ENCODE measurements around the gene PBLD. TPM values are rescaled to one million over a fixed set of nuclear protein-coding genes. Genes with fewer than 3 reads are reported as not detected.

PBLD gene
- total RNA-seq, 1 experiment from 2014 or later, result 2.4 TPM

GRCh38 chr10:68290736-68291135, 42.0 kb downstream of the PBLD start:
- H3K27me3 Mint-ChIP-seq (ENCODE audit: low read depth), result no peaks in the 10 kb centered on the region; the same call in 1 of the 2 replicates
- ChIA-PET POLR2A (interaction anchor here (0.5 kb wide), 1 partner anchor 40 kb away, joined by 3 read pairs; no protein-coding TSS in a partner anchor), CTCF (no interaction called here)
- H3K4me3 Mint-ChIP-seq, result no peak overlapping the region
- DNase-seq (ENCODE audit: low spot score) (no peak), ATAC-seq (no peak)
- no peak for TF ChIP-seq AFF4 (CRISPR knock-in tag; IDR thresholded peaks at IDR 0.05; ENCODE audit: borderline replicate concordance)
- no peak for TF ChIP-seq CREB1 (CRISPR knock-in tag; IDR thresholded peaks at IDR 0.05)
- no peak for TF ChIP-seq SMAD3 (CRISPR knock-in tag; IDR thresholded peaks at IDR 0.05; ENCODE audit: borderline replicate concordance)
- no peak for TF ChIP-seq ZNF263 (CRISPR knock-in tag; IDR thresholded peaks at IDR 0.05; ENCODE audit: low read depth)
- no peak for TF ChIP-seq MYBL2 (CRISPR knock-in tag; IDR thresholded peaks at IDR 0.05)
- no peak for TF ChIP-seq AR (CRISPR knock-in tag; IDR thresholded peaks at IDR 0.05)
- TF ChIP-seq GABPB1 (CRISPR knock-in tag; IDR thresholded peaks at IDR 0.05), result no peak
- no peak for TF ChIP-seq TEAD4 (CRISPR knock-in tag; IDR thresholded peaks at IDR 0.05)
- TF ChIP-seq ZBTB21 (CRISPR knock-in tag; IDR thresholded peaks at IDR 0.05; ENCODE audit: borderline replicate concordance), result no peak
- no peak for TF ChIP-seq MAX (CRISPR knock-in tag; IDR thresholded peaks at IDR 0.05)
- TF ChIP-seq USF1 (CRISPR knock-in tag; IDR thresholded peaks at IDR 0.05), result no peak
- no peak for TF ChIP-seq PRRX2 (CRISPR knock-in tag; IDR thresholded peaks at IDR 0.05)
- no peak for TF ChIP-seq IRF1 (CRISPR knock-in tag; IDR thresholded peaks at IDR 0.05)
- TF ChIP-seq NFYB (CRISPR knock-in tag; conservative IDR thresholded peaks at IDR 0.05; ENCODE audit: low read depth), result no peak
- TF ChIP-seq ATF3 (CRISPR knock-in tag; conservative IDR thresholded peaks at IDR 0.05), result no peak
- TF ChIP-seq SMAD4 (CRISPR knock-in tag; IDR thresholded peaks at IDR 0.05), result no peak
- TF ChIP-seq ZSCAN18 (CRISPR knock-in tag; IDR thresholded peaks at IDR 0.05), result no peak
- H3K27ac Mint-ChIP-seq, result no peak overlapping the region
- H3K36me3 Mint-ChIP-seq, result no peaks in the 10 kb centered on the region
- no peaks in the 10 kb centered on the region for H3K9me3 Mint-ChIP-seq
- H3K4me1 Mint-ChIP-seq, result no peaks in the 10 kb centered on the region

All from WTC11 (cell line).